Hepatocyte (in vitro differentiated cells): ENCODE data around the gene PDE1C. TPM values are rescaled to one million over a fixed set of nuclear protein-coding genes. Genes with fewer than 3 reads are reported as not detected.

Experiments used
- DNase-seq: peaks from one replicate; pipeline ENCODE4 v3.0.0-alpha.2; 2016; ENCODE audit warnings: low spot score
- H2AFZ ChIP-seq: fragments of 200-600 bp; sonication (generic); 2 replicates; pipeline ENCODE4 v1.6.0; 2016; ENCODE audit warnings: antibody characterized with exemption, mild to moderate bottlenecking
- H3K27ac ChIP-seq: fragments of 200-600 bp; sonication (generic); 2 replicates; pipeline ENCODE4 v1.5.1; 2016; ENCODE audit warnings: mild to moderate bottlenecking
- H3K27me3 ChIP-seq: fragments of 200-600 bp; sonication (generic); 2 replicates; pipeline ENCODE4 v1.6.1; 2016
- H3K36me3 ChIP-seq: fragments of 200-600 bp; sonication (generic); replicated peaks from 2 replicates; pipeline ENCODE4 v1.5.1; 2016; ENCODE audit warnings: low read depth; ENCODE audit not compliant: insufficient read depth
- H3K4me1 ChIP-seq: fragments of 200-600 bp; sonication (generic); 2 replicates; pipeline ENCODE4 v1.5.1; 2016; ENCODE audit warnings: mild to moderate bottlenecking, moderate library complexity; ENCODE audit not compliant: insufficient read depth
- H3K4me2 ChIP-seq: fragments of 200-600 bp; sonication (generic); 2 replicates; pipeline ENCODE4 v1.6.0; 2016
- H3K4me3 ChIP-seq: fragments of 200-600 bp; sonication (generic); 2 replicates; pipeline ENCODE4 v1.5.1; 2016; ENCODE audit warnings: mild to moderate bottlenecking
- H3K79me2 ChIP-seq: fragments of 200-600 bp; sonication (generic); 2 replicates; pipeline ENCODE4 v1.6.0; 2017; ENCODE audit warnings: mild to moderate bottlenecking
- H3K9me2 ChIP-seq: fragments of 200-600 bp; sonication (generic); replicated peaks from 2 replicates; pipeline ENCODE4 v1.6.0; 2017; ENCODE audit warnings: mild to moderate bottlenecking; ENCODE audit not compliant: insufficient read depth
- H3K9me3 ChIP-seq: fragments of 200-600 bp; sonication (generic); 2 replicates; pipeline ENCODE4 v1.5.1; 2016; ENCODE audit warnings: low read depth, mild to moderate bottlenecking
- H4K20me1 ChIP-seq: fragments of 200-600 bp; sonication (generic); 2 replicates; pipeline ENCODE4 v1.6.0; 2016; ENCODE audit warnings: mild to moderate bottlenecking; ENCODE audit not compliant: insufficient read depth, poor library complexity, severe bottlenecking
- CTCF ChIP-seq: fragments of 200-600 bp; sonication (generic); IDR thresholded peaks from 2 replicates; pipeline ENCODE4 v1.5.1; 2016; ENCODE audit warnings: antibody characterized with exemption, mild to moderate bottlenecking; ENCODE audit not compliant: poor library complexity
- EZH2 ChIP-seq: fragments of 200-600 bp; sonication (generic); IDR thresholded peaks from 2 replicates; pipeline ENCODE4 v1.6.1; 2016; ENCODE audit warnings: antibody characterized with exemption, mild to moderate bottlenecking, borderline replicate concordance
- EZH2phosphoT487 ChIP-seq: fragments of 200-600 bp; sonication (generic); IDR thresholded peaks from one replicate; pipeline ENCODE4 v1.6.1; 2018; ENCODE audit warnings: antibody characterized with exemption, mild to moderate bottlenecking, low read depth, moderate library complexity; ENCODE audit not compliant: unreplicated experiment, severe bottlenecking
- WGBS: methylation state at CpG from one replicate; pipeline ENCODE4 v1.1.6; 2016; ENCODE audit warnings: low lambda C conversion rate; ENCODE audit errors: missing lambda C conversion rate; 5-methylcytosine and 5-hydroxymethylcytosine counted together
- polyA plus RNA-seq: library from polyadenylated mRNA; unstranded; fragments of >200 nt; fragmentation: Nextera tagmentation; extraction: Ambion mirVana; gene quantifications from 2 replicates; pipeline ENCODE4 v1.2.1, GENCODE V29; 2016
- total RNA-seq: library from RNA; depleted of rRNA; stranded (reverse); fragments of >200 nt; gene quantifications from 2 replicates; pipeline ENCODE4 v1.2.3, GENCODE V29; 2014

The PDE1C gene
- total and polyA plus RNA-seq, 2 experiments from 2014 or later: 1.8 to 5.0 TPM

- no peaks in the 10 kb centered on the region for H3K9me3 ChIP-seq
- 61% methylated on average over 1 of the region's 1 CpG for WGBS
- H3K4me1 ChIP-seq: no peaks in the 10 kb centered on the region
- DNase-seq: no peak
- H3K27me3 ChIP-seq: no peaks in the 10 kb centered on the region
- H3K9me2 ChIP-seq: no peaks in the 10 kb centered on the region
- no peaks in the 10 kb centered on the region for H3K36me3 ChIP-seq
- no peak overlapping the region for H3K4me2 ChIP-seq
- no peak overlapping the region for H2AFZ ChIP-seq
- H3K79me2 ChIP-seq: no peaks in the 10 kb centered on the region
- H4K20me1 ChIP-seq: no peaks in the 10 kb centered on the region
- TF ChIP-seq EZH2: no peak
- TF ChIP-seq CTCF: no peak
- TF ChIP-seq EZH2phosphoT487: no peak
- H3K27ac ChIP-seq: no peak overlapping the region
- H3K4me3 ChIP-seq: no peak overlapping the region
Observed at GRCh38 chr7:31910191-31910590, 160.0 kb downstream of the PDE1C start.

- Histone ChIP-seq H3K4me3 (no peak overlapping the region), H3K4me1 (no peaks in the 10 kb centered on the region), H3K27ac (no peak overlapping the region), H3K9me2 (no peaks in the 10 kb centered on the region), H3K36me3 (no peaks in the 10 kb centered on the region), H3K4me2 (no peak overlapping the region), H2AFZ (no peak overlapping the region), H3K79me2 (no peaks in the 10 kb centered on the region), H3K9me3 (no peaks in the 10 kb centered on the region), H3K27me3 (no peaks in the 10 kb centered on the region), H4K20me1 (no peaks in the 10 kb centered on the region)
- DNase-seq: no peak
- TF ChIP-seq CTCF (no peak), EZH2 (no peak)
- WGBS: 82% methylated on average over 5 of the region's 5 CpGs
Observed at GRCh38 chr7:31906479-31907171, 163.6 kb downstream of the PDE1C start.

GRCh38 chr7:31903962-31904361 is 166.2 kb downstream of the PDE1C start:
- 78% methylated on average over 4 of the region's 4 CpGs for WGBS
- Histone ChIP-seq H3K79me2 (no peaks in the 10 kb centered on the region), H3K4me2 (no peak overlapping the region)

More at GRCh38 chr7:31903962-31904361, 166.2 kb downstream of the PDE1C start:
- no peak overlapping the region for H3K27ac ChIP-seq
- no peaks in the 10 kb centered on the region for H3K9me2 ChIP-seq
- no peak overlapping the region for H2AFZ ChIP-seq
- H3K27me3 ChIP-seq: no peaks in the 10 kb centered on the region
- TF ChIP-seq EZH2phosphoT487: no peak
- TF ChIP-seq EZH2: no peak
- TF ChIP-seq CTCF: no peak
- H3K36me3 ChIP-seq: no peaks in the 10 kb centered on the region
- H3K4me1 ChIP-seq: no peaks in the 10 kb centered on the region
- DNase-seq: no peak
- no peak overlapping the region for H3K4me3 ChIP-seq
- H4K20me1 ChIP-seq: no peaks in the 10 kb centered on the region
- no peaks in the 10 kb centered on the region for H3K9me3 ChIP-seq
